ENCODE data around the gene NPTX1. TPM values are rescaled to one million over a fixed set of nuclear protein-coding genes. Genes with fewer than 3 reads are reported as not detected.
A peak's percentile ranks its signal among the peaks of the same experiment; 100 is the strongest.

NPTX1 gene
- total RNA-seq, 2 experiments from 2014 or later: 8.8 to 10.0 TPM

DNA sequence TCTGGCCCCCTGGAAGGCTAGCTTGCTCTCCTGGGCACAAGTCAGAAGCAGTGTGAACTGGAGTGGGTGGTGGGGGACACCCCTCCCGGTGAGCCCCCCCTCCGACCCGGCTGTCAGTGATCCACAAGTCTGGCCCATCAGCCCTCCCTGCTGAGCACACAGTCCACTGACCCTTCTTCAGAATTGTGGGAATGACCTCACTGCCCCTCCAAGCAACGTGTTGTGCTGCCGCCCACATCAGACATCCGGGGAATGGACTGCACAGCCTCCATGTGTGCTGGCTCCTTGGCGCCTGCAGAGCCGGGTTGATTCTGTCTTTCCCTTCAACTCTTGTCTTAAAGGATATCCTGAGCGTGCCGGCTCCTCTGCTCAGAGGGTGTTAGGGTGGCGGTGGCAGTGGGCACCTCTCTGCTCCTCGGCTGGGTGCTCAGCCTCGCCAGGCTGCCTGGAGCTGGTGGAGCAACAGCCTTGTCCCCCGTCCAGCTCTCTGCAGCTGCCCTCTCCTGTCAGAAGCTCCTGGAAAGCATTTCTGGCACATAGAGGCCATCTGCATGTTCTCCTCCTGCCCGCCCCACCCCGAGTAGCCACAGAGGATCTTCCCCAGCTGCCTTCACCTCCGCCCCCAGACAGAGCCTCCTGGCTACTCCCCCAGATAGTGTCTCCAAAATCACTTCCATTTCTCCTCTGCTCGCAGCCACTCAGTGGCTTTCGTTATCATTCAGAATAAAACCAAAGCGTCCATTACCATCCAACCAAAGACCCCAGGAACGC is 19.8 kb downstream of the NPTX1 start:
- POLR2A ChIA-PET: interaction anchor here (3.1 kb wide), 1 partner anchor 443 kb away, joined by 21 read pairs; no protein-coding TSS in a partner anchor
- peak overlapping the region; percentile 44 for H3K4me3 Mint-ChIP-seq
- CTCF ChIA-PET: no interaction called here
- no peak for DNase-seq
- H3K9me3 Mint-ChIP-seq: no peaks in the 10 kb centered on the region
- H3K27me3 Mint-ChIP-seq: peaks cover 26% of the 10 kb centered on the region
- peaks cover 48% of the 10 kb centered on the region for H3K4me1 Mint-ChIP-seq
- no peaks in the 10 kb centered on the region for H3K36me3 Mint-ChIP-seq (ENCODE audit: low read depth)
- peak overlapping the region; percentile 54 for H3K27ac Mint-ChIP-seq

DNA sequence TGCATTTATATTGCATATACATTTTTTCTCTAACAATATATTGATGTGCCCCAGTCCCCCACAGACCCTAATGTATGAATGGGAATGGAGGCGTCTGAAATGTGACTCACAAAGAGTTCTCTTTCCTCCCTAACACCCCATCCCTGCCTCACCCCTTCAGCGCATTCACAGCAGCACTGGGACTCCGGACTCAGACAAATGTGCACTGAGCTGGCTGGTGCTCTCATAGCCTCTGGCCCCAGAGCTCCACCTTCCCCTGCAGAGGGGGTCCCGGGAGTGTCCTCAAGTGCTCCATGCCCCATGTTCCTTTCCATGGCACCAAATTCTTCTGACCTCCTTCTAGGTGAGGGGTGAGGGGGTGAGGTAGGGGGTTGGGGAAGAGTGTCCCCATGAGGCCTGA is 20.6 kb downstream of the NPTX1 start:
- Mint-ChIP-seq H3K9me3 (no peaks in the 10 kb centered on the region), H3K27ac (no peak overlapping the region)
- CTCF ChIA-PET: interaction anchor here (1.9 kb wide), 1 partner anchor 20 kb away, joined by 7 read pairs; no protein-coding TSS in a partner anchor

GRCh38 chr17:80455336-80455710 is 21.1 kb downstream of the NPTX1 start:
- POLR2A ChIA-PET: interaction anchor here (0.6 to 3.1 kb wide), 40 partner anchors 9 to 1058 kb away, joined by 3 to 27 read pairs (median 4); partner anchors contain the start of genes GAA, NPTX1 and RPTOR
- DNase-seq: no peak
- peaks cover 48% of the 10 kb centered on the region for H3K4me1 Mint-ChIP-seq
- H3K27me3 Mint-ChIP-seq: peaks cover 21% of the 10 kb centered on the region
- H3K27ac Mint-ChIP-seq: peak overlapping the region; percentile 89
- no peaks in the 10 kb centered on the region for H3K36me3 Mint-ChIP-seq (ENCODE audit: low read depth)
- H3K4me3 Mint-ChIP-seq: peak overlapping the region; percentile 85
- CTCF ChIA-PET: interaction anchor here (1.0 to 1.9 kb wide), 5 partner anchors 20 to 444 kb away, joined by 3 to 7 read pairs (median 3); partner anchors contain the start of gene GAA
- no peaks in the 10 kb centered on the region for H3K9me3 Mint-ChIP-seq

More for the DNA sequence above, 20.6 kb downstream of the NPTX1 start:
- POLR2A ChIA-PET: interaction anchor here (1.0 to 3.1 kb wide), 20 partner anchors 8 to 1058 kb away, joined by 3 to 27 read pairs (median 6); partner anchors contain the start of genes NPTX1 and RPTOR
- H3K36me3 Mint-ChIP-seq (ENCODE audit: low read depth): no peaks in the 10 kb centered on the region
- H3K27me3 Mint-ChIP-seq: peaks cover 24% of the 10 kb centered on the region
- no peak for DNase-seq
- H3K4me1 Mint-ChIP-seq: peaks cover 48% of the 10 kb centered on the region
- H3K4me3 Mint-ChIP-seq: peak overlapping the region; percentile 85

- no peaks in the 10 kb centered on the region for H3K36me3 Mint-ChIP-seq (ENCODE audit: low read depth)
- H3K4me1 Mint-ChIP-seq: peaks cover 48% of the 10 kb centered on the region
- ChIA-PET CTCF (interaction anchor here (0.8 to 1.9 kb wide), 6 partner anchors 21 to 445 kb away, joined by 3 to 7 read pairs (median 4); partner anchors contain the start of gene GAA), POLR2A (interaction anchor here (0.6 to 3.1 kb wide), 53 partner anchors 9 to 1059 kb away, joined by 3 to 27 read pairs (median 4); partner anchors contain the start of genes GAA, NPTX1 and RPTOR)
- peak; percentile 96 for DNase-seq
- peak overlapping the region; percentile 89 for H3K27ac Mint-ChIP-seq
- H3K9me3 Mint-ChIP-seq: no peaks in the 10 kb centered on the region
- H3K27me3 Mint-ChIP-seq: peaks cover 18% of the 10 kb centered on the region
- peak overlapping the region; percentile 85 for H3K4me3 Mint-ChIP-seq
Observed at GRCh38 chr17:80454557-80455335, 21.7 kb downstream of the NPTX1 start.

DNA sequence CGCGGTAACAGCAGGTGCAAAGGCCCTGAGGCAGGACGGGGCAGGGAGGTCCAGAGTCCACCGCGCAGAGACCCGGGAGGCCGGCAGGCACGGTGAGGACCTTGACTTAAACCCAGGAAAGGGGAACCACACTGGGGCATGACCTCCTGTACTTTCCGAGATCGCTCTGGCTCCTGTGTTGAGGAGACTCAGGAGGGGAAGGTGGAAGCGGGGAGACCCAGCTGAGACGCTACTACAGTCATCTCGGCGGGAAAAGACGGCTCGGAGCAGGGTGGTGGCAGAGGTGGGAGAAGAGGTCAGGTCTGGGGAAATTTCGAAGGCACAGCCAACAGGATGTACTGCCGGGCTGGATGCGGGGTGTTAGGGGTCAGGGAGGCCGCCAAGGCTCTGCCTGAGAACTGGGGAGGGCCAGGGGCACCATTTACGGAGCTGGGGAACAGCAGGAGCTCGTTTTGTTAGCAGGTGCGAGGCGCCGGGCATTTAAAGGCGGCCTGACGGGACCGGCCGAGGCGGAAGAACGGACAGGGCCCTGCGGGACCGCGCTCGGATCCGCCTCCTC is 22.3 kb downstream of the NPTX1 start:
- Mint-ChIP-seq H3K27ac (peak overlapping the region; percentile 76), H3K27me3 (peaks cover 11% of the 10 kb centered on the region), H3K4me3 (peak overlapping the region; percentile 85), H3K36me3 (ENCODE audit: low read depth) (no peaks in the 10 kb centered on the region), H3K9me3 (no peaks in the 10 kb centered on the region), H3K4me1 (peaks cover 48% of the 10 kb centered on the region)
- POLR2A ChIA-PET: interaction anchor here (0.6 to 3.1 kb wide), 42 partner anchors 9 to 641 kb away, joined by 3 to 27 read pairs (median 4); partner anchors contain the start of genes NPTX1 and RPTOR
- no peak for DNase-seq
- CTCF ChIA-PET: interaction anchor here (0.8 to 1.9 kb wide), 5 partner anchors 21 to 445 kb away, joined by 3 to 7 read pairs (median 4); partner anchors contain the start of gene GAA

DNA sequence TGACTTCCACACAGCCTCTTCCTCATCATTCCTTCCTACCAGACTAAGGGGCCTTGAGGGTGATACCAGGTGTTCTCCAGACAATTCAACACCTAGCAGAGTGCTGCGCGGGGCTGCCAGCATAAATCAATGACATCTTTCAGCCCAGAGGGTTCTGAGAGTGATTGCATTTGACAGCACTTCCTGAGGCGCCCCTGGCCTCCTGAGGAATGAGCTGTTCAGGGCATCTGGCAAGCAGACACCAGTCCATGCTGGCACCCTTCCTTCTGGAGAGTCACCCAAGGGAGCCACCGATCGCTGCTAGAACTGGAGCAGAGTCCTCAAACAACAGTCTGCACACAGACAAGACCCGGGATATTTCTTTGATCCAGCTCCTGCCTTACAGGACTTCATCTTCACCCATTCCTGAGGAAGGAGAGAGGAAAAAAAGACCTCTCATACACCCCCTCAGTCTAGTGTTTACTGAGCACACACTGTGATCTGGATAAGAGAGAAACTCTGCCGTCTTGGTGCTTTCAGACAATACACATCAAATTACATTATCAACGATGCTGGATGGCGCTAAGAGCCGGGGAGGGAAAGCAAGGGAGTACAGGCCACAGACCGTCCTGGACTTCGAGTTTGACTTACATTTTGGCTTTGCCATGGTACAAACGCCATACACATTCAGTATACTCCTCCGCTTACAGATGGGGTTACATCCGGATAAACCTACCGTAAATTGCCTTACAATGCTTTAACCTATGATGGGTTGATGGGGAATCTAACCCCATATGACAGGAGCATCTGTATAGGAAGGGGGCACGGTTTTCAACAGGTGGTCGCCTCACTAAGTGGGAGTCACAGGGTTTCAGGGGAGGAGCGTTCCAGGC is 23.0 kb downstream of the NPTX1 start:
- Mint-ChIP-seq H3K36me3 (ENCODE audit: low read depth) (no peaks in the 10 kb centered on the region), H3K27ac (peak overlapping the region; percentile 76), H3K4me3 (peak overlapping the region; percentile 85), H3K27me3 (peaks cover 8% of the 10 kb centered on the region), H3K9me3 (no peaks in the 10 kb centered on the region), H3K4me1 (peaks cover 43% of the 10 kb centered on the region)
- CTCF ChIA-PET: interaction anchor here (1.9 kb wide), 1 partner anchor 22 kb away, joined by 7 read pairs; no protein-coding TSS in a partner anchor
- no peak for DNase-seq
- POLR2A ChIA-PET: interaction anchor here (0.9 to 3.1 kb wide), 23 partner anchors 8 to 565 kb away, joined by 3 to 27 read pairs (median 6); partner anchors contain the start of genes NPTX1 and RPTOR

DNA sequence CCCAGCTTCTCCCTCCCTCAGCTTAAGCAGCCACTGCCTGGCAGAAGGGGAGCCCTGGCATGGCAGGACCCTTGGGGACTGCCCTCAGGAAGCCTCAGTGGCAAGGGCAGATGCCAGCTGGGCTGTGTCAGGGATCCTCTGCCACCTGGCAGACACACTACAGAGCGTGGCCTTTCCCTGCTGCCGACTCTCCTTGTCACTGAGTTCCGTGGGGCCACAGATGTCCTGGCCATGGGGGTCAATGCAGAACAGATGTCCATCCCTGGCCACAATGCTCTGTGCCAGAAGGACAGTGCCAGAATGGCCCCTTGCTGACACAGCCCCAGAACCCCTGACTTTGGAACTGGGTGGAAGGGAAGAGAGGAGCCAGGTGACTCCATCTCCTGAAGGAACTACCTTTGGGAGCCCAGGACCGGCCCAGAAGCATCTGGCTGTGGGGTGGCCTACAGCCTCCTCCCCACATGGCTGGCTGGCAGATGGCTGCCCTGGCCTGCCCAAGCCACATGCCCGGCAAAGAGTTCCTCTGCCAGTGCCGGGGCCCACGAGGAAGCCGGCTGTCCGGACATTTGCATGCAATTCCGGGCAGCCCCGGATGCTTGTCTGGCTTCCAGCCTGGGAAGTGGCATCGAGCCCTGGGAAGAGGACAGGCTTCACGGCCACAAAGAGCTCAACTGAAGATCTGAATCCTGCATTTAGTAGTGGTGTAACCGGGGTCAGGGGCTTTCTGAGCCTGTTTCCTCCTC is 24.1 kb downstream of the NPTX1 start:
- no peaks in the 10 kb centered on the region for H3K9me3 Mint-ChIP-seq
- H3K27me3 Mint-ChIP-seq: peaks cover 6% of the 10 kb centered on the region
- ChIA-PET CTCF (interaction anchor here (1.3 kb wide), 1 partner anchor 123 kb away, joined by 3 read pairs; no protein-coding TSS in a partner anchor), POLR2A (no interaction called here)
- no peaks in the 10 kb centered on the region for H3K36me3 Mint-ChIP-seq (ENCODE audit: low read depth)
- H3K27ac Mint-ChIP-seq: no peak overlapping the region
- peaks cover 33% of the 10 kb centered on the region for H3K4me1 Mint-ChIP-seq
- DNase-seq: no peak
- no peak overlapping the region for H3K4me3 Mint-ChIP-seq

DNA sequence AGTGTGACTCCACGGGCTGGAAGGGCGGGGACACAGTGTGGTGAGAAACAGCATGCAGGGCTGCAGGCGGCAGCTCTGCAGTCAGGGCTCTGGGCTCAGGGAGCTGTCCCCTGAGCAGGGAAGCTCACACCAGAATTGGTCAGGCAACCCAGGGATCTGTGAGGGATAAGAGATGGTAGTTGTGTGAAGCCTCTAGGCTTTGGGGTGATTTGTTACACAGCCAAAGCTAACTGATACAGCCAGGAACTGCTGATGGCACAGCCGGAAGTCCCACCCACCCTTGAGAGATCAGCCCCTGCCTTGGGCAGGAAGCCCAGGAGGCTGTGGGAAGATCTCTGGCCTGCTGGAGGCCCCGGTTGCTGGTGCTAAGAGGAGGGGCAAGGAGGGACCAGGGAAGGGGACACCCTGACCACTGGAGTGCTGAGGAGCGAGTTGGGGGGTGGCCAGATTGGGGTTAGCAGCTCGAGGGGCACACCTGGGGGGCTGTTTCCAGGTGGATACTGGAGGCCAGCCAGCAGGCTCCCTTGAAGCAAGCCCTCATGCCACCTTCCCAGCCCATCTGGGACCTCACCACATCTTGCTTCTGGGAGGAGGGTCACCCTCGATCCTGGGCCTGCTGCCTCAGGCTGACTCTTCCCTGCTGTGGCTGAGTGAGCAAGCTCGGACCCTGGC is 25.2 kb downstream of the NPTX1 start:
- ChIA-PET CTCF (interaction anchor here (1.3 kb wide), 1 partner anchor 124 kb away, joined by 3 read pairs; no protein-coding TSS in a partner anchor), POLR2A (no interaction called here)
- Mint-ChIP-seq H3K27ac (no peak overlapping the region), H3K27me3 (no peaks in the 10 kb centered on the region), H3K9me3 (no peaks in the 10 kb centered on the region), H3K4me1 (peaks cover 22% of the 10 kb centered on the region), H3K4me3 (no peak overlapping the region), H3K36me3 (ENCODE audit: low read depth) (no peaks in the 10 kb centered on the region)
- no peak for DNase-seq

- no peak for DNase-seq
- ChIA-PET CTCF (no interaction called here), POLR2A (no interaction called here)
- Mint-ChIP-seq H3K9me3 (no peaks in the 10 kb centered on the region), H3K27me3 (no peaks in the 10 kb centered on the region), H3K27ac (no peak overlapping the region), H3K4me1 (peaks cover 12% of the 10 kb centered on the region), H3K4me3 (no peak overlapping the region), H3K36me3 (ENCODE audit: low read depth) (no peaks in the 10 kb centered on the region)
Observed at GRCh38 chr17:80449930-80450576, 26.4 kb downstream of the NPTX1 start.

DNA sequence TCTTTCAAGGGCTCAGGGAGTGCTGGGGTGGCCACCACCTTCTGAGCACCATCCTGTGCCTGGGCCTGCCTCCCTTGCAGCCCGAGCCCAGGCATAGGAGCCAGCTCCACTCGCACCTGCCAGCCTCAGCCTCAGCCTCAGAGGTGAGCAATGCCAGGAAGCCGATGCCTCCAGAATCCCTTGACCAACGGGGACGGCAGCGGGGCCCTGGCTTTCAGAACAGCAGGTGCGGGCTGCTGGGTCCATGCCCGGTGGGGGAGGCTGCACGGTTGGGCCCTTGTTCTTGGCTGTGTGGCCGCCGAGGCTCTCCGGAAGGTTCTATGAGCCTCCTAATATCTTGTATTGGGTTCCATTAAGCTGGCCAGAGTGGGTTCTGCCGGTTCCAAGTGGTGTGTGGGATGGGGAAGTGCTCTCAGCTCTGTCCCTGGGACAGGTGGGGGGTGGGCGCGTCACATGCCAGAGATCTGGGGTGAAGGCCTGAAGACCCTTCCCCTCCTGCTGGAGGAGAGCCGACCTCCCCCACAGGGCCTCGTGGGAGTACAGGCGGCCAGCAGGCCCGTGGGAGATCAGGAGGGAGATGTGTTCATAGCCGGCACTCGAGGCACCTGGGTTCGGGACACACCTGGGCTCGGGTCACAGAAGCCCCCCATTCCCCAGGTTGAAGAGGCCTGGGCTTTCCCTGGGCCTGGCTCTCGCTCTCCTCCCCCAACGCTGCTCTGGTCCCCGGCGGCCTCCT is 27.0 kb downstream of the NPTX1 start:
- Mint-ChIP-seq H3K4me1 (peaks cover 10% of the 10 kb centered on the region), H3K27me3 (no peaks in the 10 kb centered on the region), H3K4me3 (no peak overlapping the region), H3K9me3 (no peaks in the 10 kb centered on the region), H3K36me3 (ENCODE audit: low read depth) (no peaks in the 10 kb centered on the region), H3K27ac (no peak overlapping the region)
- ChIA-PET CTCF (no interaction called here), POLR2A (no interaction called here)
- DNase-seq: no peak

All from activated CD4-positive, alpha-beta memory T cell treated with anti-CD3 and anti-CD28 coated beads, Interleukin-2, amount 10 ng/mL, durations not matched to agents 7 days and 5 days (primary cell).